Measurements from ENCODE around the gene CHKB.

GRCh38 chr22:50626850-50627641, 44.4 kb upstream of the CHKB start:
- TF ChIP-seq CTCF (IDR thresholded peaks at IDR 0.05 in 2 of 3, conservative IDR thresholded peaks at IDR 0.05 in 1 of 3; ENCODE audit: control insufficient read depth in 2 of 3, extremely low read depth in 1 of 3, insufficient read depth in 1 of 3, low read depth in 3 of 3, low read length in 3 of 3) (no peak), MAX (IDR thresholded peaks at IDR 0.05; ENCODE audit: low read depth, low read length) (no peak), RB1 (IDR thresholded peaks at IDR 0.05; ENCODE audit: borderline replicate concordance) (no peak), SIN3A (IDR thresholded peaks at IDR 0.05; ENCODE audit: low read depth, low read length) (no peak), NFYB (IDR thresholded peaks at IDR 0.05; ENCODE audit: insufficient read depth, low read depth, low read length) (no peak), ELK1 (IDR thresholded peaks at IDR 0.05; ENCODE audit: low read depth, low read length) (no peak), POLR2A (IDR thresholded peaks at IDR 0.05; ENCODE audit: low read depth, low read length) (no peak)

Data from GM12878 (cell line).